Activated B cell treated with CpG ODN at 0.5 μM for 24 hours (primary cell): Measurements from ENCODE around the gene TEDC2. TPM values are rescaled to one million over a fixed set of nuclear protein-coding genes. Genes with fewer than 3 reads are reported as not detected.

Experiments used
- ATAC-seq: fragments of 200-7000 bp; cut with Tn5 transposase; one replicate; pipeline ENCODE4 v1.10.0; 2021; ENCODE audit warnings: low read depth, mild to moderate bottlenecking, moderate library complexity
- CTCF ChIA-PET: fragments of 350-600 bp; sonication (Branson Sonifier 250); formaldehyde crosslinking; loops from one replicate; lab custom pipeline; 2021; ENCODE audit warnings: antibody characterized with exemption; lab: Charles Lee
- POLR2A ChIA-PET: fragments of 350-600 bp; sonication (Branson Sonifier 250); formaldehyde crosslinking; loops from one replicate; lab custom pipeline; 2021; ENCODE audit warnings: antibody characterized with exemption; lab: Charles Lee
- DNase-seq: peaks from one replicate; pipeline ENCODE4 v3.0.0; 2022
- H3K27ac Mint-ChIP-seq: one replicate; pipeline ENCODE4 v1.8.0; 2020; ENCODE audit warnings: mixed read lengths
- H3K27me3 Mint-ChIP-seq: one replicate; pipeline ENCODE4 v1.8.0; 2021; ENCODE audit warnings: mixed read lengths
- H3K36me3 Mint-ChIP-seq: one replicate; pipeline ENCODE4 v1.8.0; 2021; ENCODE audit warnings: low read depth, mixed read lengths
- H3K4me1 Mint-ChIP-seq: one replicate; pipeline ENCODE4 v1.8.0; 2021; ENCODE audit warnings: mixed read lengths
- H3K4me3 Mint-ChIP-seq: one replicate; pipeline ENCODE4 v1.8.0; 2020; ENCODE audit warnings: mild to moderate bottlenecking, mixed read lengths
- H3K9me3 Mint-ChIP-seq: one replicate; pipeline ENCODE4 v1.8.0; 2020; ENCODE audit warnings: mixed read lengths
- intact Hi-C: fragments of 100-400 bp; cut with micrococcal nuclease; formaldehyde crosslinking; loops from one replicate; pipeline ENCODE4 v1.15.1; 2024
- total RNA-seq: library from RNA; stranded (reverse); gene quantifications from 2 replicates; pipeline ENCODE4 v1.2.3, GENCODE V29; 2022
- TF ChIP-seq, protein P1 (sequence below): fragments of 200-600 bp; IDR thresholded peaks from one replicate; pipeline ENCODE4 v1.8.0; 2022; ENCODE audit warnings: antibody characterized with exemption, mild to moderate bottlenecking

The TEDC2 gene
- total RNA-seq, 1 donor from 2014 or later = 4.4 TPM

DNA sequence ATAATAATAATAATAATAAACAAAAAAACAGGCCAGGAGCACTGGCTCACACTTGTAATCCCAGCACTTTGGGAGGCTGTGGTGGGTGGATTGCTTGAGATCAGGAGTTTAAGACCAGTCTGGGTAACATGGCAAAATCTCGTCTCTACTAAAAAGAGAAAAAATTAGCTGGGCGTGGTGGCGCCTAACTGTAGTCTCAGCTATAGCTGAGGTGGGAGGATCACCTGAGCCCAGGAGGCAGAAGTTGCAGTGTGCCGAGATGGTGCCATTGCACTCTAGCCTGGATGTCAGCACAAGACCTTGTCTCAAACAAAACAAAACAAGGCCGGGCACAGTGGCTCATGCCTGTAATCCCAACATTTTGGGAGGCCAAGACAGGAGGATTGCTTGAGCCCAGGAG, 35.1 kb downstream of the TEDC2 start:
- CTCF ChIA-PET = no interaction called here
- no peaks in the 10 kb centered on the region for H3K4me1 Mint-ChIP-seq
- peaks cover 17% of the 10 kb centered on the region for H3K36me3 Mint-ChIP-seq
- no peaks in the 10 kb centered on the region for H3K9me3 Mint-ChIP-seq
- POLR2A ChIA-PET = interaction anchor here (0.7 kb wide), 1 partner anchor 20 kb away, joined by 6 read pairs; the partner anchor contains the start of gene TBC1D24
- no peaks in the 10 kb centered on the region for H3K27me3 Mint-ChIP-seq
- no peak for DNase-seq
- intact Hi-C loops = no loop called here
- no peak overlapping the region for H3K27ac Mint-ChIP-seq
- H3K4me3 Mint-ChIP-seq = no peak overlapping the region
- ATAC-seq = no peak
- TF ChIP-seq, protein P1, sequence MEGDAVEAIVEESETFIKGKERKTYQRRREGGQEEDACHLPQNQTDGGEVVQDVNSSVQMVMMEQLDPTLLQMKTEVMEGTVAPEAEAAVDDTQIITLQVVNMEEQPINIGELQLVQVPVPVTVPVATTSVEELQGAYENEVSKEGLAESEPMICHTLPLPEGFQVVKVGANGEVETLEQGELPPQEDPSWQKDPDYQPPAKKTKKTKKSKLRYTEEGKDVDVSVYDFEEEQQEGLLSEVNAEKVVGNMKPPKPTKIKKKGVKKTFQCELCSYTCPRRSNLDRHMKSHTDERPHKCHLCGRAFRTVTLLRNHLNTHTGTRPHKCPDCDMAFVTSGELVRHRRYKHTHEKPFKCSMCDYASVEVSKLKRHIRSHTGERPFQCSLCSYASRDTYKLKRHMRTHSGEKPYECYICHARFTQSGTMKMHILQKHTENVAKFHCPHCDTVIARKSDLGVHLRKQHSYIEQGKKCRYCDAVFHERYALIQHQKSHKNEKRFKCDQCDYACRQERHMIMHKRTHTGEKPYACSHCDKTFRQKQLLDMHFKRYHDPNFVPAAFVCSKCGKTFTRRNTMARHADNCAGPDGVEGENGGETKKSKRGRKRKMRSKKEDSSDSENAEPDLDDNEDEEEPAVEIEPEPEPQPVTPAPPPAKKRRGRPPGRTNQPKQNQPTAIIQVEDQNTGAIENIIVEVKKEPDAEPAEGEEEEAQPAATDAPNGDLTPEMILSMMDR = no peak

DNA sequence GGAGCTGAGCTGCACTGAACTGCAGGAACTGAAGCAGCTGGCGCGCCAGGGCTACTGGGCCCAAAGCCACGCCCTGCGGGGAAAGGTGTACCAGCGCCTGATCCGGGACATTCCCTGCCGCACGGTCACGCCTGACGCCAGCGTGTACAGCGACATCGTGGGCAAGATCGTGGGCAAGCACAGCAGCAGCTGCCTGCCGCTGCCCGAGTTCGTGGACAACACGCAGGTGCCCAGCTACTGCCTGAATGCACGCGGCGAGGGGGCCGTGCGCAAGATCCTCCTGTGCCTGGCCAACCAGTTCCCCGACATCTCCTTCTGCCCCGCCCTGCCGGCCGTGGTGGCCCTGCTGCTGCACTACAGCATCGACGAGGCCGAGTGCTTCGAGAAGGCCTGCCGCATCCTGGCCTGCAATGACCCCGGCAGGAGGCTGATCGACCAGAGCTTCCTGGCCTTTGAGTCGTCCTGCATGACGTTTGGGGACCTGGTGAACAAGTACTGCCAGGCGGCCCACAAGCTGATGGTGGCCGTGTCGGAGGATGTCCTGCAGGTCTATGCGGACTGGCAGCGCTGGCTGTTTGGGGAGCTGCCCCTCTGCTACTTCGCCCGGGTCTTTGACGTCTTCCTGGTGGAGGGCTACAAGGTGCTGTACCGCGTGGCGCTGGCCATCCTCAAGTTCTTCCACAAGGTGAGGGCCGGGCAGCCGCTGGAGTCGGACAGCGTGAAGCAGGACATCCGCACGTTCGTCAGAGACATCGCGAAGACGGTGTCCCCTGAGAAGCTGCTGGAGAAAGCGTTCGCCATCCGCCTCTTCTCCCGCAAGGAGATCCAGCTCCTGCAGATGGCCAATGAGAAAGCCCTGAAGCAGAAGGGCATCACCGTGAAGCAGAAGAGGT, 36.6 kb downstream of the TEDC2 start:
- Mint-ChIP-seq H3K4me3 (no peak overlapping the region), H3K27me3 (no peaks in the 10 kb centered on the region), H3K27ac (no peak overlapping the region), H3K9me3 (no peaks in the 10 kb centered on the region), H3K36me3 (peaks cover 17% of the 10 kb centered on the region), H3K4me1 (peaks cover 2% of the 10 kb centered on the region)
- ChIA-PET POLR2A (interaction anchor here (0.6 kb wide), 2 partner anchors 55 to 342 kb away, joined by 6 read pairs; no protein-coding TSS in a partner anchor), CTCF (no interaction called here)
- TF ChIP-seq, protein P1 = no peak
- DNase-seq = no peak
- ATAC-seq = no peak
- intact Hi-C loops = no loop called here

DNA sequence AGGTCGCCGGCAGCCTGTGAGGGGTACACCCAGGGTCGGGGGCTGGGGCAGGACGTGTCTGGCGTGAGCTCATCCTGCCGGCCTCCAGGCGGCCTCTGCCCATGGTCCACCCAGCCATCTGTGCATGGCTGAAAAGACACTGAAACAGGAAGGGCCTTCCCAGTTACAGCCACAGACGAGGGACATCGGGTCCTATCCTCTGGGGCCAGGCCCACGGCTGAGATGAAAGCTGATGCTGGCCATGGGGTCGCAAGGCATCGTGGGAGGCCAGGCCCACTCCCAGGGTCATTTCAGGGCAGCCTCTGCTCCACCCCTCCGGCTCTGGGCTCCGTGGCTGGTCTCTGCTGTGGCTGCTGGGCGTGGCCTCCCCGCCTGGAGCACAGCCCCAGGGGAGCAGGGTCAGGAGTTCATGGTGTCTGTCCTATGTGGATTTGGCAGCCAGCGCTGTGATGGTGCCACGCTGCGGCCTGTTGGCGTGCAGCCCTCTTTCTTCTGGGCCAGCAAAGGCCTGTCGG, 37.3 kb downstream of the TEDC2 start:
- ChIA-PET CTCF (no interaction called here), POLR2A (no interaction called here)
- Mint-ChIP-seq H3K27me3 (no peaks in the 10 kb centered on the region), H3K4me3 (no peak overlapping the region), H3K4me1 (peaks cover 3% of the 10 kb centered on the region), H3K9me3 (no peaks in the 10 kb centered on the region), H3K36me3 (peaks cover 17% of the 10 kb centered on the region), H3K27ac (no peak overlapping the region)
- TF ChIP-seq, protein P1 = no peak
- DNase-seq = no peak
- intact Hi-C loops = no loop called here
- ATAC-seq = no peak

DNA sequence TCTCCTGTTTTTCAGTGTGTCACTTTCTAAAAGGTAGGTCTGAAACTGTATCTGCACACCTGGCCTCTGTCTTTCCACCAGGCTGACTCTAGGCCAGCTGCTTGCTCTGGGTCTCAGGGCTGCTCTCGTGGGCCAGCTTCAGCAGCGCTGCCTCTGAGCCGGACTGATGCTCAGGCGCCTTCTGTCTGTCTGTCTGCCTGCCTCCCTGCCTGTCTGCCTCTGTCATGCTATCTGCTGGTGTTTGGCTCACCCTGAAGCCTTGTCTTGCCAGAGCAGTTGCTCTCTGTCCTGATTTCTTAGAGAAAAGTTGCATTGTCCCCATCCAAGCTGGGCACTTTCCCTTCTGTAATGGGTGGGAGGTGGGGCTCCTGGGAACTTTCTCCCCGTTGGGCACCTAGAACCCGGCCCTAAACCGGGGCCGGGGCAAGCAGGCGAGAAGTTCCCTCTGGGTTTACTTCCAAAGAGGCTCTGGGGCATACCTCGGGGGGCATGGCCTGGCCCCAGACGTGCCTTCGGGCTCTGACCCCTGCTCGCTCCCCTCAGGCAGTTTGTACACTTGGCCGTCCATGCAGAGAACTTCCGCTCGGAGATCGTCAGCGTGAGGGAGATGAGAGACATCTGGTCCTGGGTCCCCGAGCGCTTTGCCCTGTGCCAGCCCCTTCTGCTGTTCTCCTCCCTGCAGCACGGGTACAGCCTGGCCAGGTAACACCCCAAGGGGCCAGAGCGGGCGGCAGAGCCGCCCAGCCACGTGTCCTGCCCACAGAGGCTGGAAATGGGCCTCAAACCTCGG, 38.0 kb downstream of the TEDC2 start:
- H3K36me3 Mint-ChIP-seq = peaks cover 17% of the 10 kb centered on the region
- CTCF ChIA-PET = no interaction called here
- no peak overlapping the region for H3K4me3 Mint-ChIP-seq
- TF ChIP-seq, protein P1 = no peak
- ATAC-seq = no peak
- no peaks in the 10 kb centered on the region for H3K27me3 Mint-ChIP-seq
- POLR2A ChIA-PET = no interaction called here
- no peak overlapping the region for H3K27ac Mint-ChIP-seq
- peaks cover 3% of the 10 kb centered on the region for H3K4me1 Mint-ChIP-seq
- intact Hi-C loops = no loop called here
- no peak for DNase-seq
- no peaks in the 10 kb centered on the region for H3K9me3 Mint-ChIP-seq
